IPS DF 4.7 (cell line): ENCODE results near the gene FTO.
A peak's percentile ranks its signal among the peaks of the same experiment; 100 is the strongest.

Experiments used
- DNase-seq: peaks from one replicate; pipeline ENCODE4 v3.0.0-alpha.2; 2013; ENCODE audit warnings: low spot score; ENCODE audit errors: extremely low read depth

Gene FTO

DNA sequence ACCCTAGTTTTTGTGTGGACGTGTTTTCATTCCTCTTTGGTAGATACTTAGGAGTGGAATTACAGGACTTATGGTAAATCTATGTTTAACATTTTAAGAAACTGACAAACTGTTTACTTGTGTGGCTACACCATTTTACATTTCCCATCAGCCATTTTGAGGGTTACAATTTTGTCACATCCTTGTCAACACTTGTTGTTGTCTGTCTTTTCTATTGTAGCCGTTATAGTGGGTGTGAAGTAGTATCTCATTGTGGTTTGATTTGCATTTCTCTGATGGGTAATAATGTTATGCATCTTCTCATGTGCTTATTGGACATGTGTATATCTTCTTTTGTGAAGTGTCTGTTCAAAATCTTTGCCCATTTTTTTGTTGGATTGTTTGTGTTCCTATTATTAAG is 4.5 kb downstream of the FTO start:
- DNase-seq, result no peak

DNA sequence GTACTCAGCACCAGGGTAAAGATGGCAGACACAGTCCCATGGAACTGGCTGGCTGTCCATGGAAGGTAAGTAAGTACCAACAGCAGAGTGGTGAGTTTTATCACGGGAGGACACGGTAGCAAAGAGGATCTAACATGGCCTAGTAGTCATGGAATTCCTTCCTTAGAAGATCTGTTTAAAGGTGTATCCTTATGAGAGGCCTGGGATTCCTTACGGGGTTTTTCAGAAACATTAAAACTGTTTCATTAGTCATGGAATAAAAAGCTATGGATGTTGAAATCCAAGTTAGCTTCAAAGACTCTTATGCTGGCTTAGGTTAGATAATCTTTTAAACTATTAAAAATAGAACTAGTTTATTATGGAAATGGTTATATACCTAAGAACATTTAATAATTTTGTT is 7.4 kb downstream of the FTO start:
- no peak for DNase-seq

DNA sequence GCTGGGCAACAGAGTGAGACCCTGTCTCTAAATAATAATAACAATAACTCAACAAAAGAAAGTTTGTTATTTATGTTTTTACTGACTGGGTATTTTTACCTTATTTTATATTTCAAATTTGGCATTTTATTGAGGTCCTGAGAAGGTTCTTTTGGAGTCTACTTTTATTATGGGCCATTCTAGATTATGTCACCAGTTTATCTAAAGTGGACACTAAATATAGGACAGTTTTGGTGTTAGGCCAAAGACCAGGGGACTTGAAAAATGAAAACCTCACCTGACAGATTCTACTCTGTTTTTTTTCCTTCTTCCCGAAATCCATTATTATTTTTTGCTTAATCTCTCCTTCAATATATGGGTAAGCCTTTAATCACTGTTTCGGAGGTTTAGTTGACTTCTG is 8.1 kb downstream of the FTO start:
- DNase-seq, result no peak

DNA sequence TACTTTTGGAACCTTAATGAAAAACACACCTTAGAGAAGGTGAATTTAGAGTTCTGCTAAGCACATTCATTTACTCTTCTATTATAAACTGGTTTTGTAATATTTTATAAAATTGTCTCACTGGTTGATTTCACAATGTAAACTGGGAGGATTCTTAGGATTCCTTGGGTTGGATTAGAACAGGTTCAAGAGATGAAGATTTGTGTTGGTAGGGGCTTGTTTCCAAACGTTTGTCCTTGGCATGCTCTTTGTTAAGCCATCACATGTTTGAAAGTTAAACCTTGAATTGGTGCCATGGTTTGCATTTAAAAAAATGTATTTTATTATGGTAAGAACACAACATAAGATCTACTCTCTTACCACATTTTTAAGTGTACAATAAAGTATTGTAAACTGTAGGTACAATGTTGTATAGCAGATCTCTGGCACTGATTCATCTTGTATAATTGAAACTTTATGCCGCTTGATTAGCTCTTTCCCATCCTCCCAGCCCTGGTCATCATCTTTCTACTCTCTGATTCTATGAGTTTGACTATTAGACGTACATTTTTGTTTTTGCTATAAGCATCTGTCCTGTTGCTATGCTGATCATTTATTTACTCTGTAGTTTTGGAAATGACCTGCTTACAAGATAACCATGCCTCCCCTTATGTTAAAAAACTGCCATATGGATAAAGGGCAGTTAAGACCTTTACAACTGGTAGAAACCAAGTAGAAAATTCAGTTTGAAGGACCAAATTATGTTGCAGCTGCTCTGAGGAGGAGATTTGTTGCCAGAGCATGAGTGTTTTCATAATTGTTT is 9.6 kb downstream of the FTO start:
- DNase-seq, result no peak

DNA sequence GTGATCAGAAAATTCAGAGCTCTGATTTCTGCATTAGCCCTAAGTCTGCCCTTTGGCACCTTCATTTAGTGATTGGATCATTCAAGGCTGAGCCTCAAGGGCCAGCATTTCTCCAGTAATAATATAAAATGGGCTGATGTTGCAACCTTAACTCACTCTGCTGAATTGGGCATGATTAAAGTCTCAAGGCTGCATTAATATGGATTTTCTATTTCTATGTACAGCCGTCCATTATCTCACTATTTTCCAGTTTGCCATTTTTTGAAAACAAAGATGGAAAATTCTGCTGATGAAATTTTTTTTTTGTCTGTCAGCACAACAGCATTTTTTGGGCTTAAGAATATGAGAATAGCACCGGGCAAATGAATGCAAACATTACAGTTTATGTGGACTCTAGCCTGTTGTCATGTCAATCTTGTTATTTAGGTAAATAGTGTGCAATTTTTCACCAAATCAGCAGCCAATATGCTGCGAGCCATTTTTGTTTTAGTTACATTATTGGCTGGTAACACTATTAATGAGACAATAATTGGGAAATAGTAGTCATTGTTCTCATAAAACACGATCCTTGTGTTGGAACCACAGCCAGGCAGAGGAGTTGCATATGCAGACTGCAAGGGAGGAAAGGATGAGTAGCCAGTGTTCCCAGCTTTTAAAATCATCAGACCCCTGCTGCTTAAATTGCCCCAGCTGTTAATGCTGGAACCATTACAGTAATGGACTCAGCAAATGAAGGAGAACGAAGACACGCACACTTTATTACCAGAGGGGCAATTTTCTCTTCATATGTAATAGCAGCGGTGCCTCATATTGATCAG is 10.5 kb downstream of the FTO start:
- DNase-seq, result no peak

DNA sequence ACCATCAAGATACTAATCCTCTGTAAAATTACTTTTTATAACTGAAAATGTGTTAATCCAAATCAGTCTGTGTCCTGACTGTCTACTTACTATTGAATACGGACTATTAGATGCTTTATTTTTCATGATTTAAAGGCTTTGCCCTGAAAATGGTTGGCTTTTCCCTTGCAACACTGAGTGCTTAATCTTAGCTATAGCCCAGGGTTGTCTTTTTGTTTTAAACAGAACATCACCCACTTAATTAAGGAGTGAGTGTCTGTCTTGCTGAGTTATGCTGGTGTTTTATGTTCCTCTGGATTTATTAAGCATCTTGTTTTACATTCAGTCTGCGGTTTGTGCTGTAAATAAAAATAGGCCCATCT is 11.0 kb downstream of the FTO start:
- no peak for DNase-seq

DNA sequence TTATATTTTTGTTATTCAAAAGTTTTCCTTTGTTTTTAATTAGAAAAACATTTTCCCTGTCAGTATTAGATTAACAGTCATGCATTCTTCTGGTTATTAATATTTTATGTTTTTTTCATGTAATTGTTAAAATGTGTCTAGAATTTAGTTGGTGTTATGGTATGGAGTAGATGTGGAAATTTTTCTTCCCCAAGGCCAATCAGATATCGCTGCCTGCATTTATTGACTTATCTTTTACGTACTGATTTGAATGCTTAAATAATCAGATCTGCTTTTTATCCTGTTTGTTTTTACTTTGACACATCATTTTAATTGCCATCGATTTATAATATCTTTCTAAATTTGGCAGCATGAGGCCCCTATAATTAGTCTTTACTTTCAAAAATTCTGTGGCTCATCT is 13.6 kb downstream of the FTO start:
- no peak for DNase-seq

DNA sequence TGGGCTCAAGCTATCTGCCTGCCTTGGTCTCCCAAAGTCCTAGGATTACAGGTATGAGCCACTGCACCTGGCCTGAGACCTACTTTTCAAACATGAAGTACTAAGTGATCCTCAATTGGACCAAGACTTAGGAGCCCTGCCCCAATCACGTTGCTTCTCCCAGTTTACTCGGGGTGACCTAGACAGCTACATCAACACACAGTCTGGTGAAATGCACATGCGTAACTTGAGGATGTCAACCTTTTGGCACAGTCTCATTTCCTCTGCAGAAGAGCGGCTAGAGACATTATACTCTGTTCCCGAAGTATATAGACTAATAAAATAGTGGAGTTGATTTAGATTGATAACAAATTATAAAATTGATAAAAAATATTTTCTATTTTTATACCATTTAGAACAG is 17.1 kb downstream of the FTO start:
- no peak for DNase-seq

DNA sequence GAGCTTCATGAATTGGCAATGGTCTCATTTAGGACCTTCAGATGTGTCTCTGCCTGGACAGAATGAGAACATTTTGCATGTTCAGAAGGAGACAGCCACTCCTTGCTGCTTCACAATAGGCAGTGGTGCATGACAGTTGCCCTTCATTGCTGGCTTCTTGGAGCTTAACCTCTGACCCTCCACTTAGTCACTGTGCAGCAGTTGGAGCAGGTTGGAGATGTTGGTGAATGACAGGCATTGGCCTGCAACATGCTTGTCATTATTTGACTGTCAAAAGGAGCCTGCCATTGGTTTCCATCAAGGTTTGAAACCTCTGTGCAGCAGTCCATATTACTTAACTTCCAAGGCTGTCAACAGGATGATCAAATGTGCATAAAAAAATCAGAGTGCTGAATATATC is 22.7 kb downstream of the FTO start:
- no peak for DNase-seq

DNA sequence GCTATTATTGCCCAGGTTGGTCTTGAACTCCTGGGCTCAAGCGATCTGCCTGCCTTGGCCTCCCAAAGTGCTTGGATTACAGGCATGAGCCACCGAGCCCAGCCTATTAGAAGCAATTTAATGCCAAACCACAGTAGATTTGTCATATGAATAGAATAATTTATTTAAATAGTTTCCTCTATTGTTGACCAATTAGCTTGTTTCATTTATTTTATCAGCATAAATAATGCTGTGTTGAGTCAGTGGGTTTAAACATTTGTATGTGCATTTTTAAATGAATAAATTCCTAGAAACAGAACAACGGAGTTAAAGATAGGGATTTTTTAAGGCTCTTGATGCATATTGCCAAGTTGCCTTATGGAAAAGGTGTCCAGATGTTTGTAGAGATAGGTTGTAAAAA is 26.7 kb downstream of the FTO start:
- DNase-seq, result no peak

DNA sequence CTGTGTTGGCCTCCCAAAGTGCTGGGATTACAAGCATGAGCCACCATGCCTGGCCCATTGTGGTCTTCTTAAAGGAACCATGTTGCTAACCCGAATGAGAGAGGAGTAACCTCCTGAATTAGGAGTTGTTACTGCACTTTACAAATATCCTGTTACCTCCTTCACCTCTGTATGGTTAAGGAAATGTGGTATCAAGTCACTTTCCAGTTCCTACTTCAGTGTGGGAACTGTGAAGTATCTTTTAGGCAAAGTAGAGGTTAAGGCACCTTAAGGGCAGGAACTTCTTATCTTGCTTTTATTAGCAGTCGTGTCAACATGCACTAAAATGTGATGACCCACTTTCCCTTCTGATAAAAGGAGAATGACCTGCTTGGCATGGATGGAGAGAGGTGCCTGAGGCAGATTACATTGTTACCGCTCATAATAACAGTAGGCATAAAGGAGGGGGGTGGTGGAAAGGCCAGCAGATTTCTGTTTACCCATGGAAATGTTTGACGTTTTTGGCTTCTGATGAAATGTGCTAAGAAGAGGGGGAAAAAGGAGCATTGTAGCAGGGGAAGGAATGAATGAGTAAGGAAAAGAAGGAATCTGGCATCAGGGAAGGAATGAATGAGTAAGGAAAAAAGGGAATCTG is 28.5 kb downstream of the FTO start:
- no peak for DNase-seq

DNA sequence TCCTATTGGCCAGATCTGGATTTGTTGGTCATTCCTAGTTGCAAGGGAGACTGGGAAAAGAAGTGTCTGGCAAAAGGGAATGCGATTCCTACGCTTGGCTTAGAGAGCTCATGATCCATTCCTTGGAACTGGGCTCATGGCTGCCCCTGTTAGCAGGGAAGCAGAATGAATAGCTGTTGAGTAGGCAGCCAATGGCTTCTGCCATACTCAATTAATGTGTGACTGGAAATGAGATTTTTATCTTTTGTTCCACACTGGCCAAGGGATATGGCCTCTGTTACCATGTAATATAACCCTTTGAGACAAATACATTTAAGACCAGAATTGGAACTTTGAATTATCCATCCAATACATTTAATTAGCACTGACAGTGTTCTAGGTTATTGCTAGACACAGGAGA is 31.0 kb downstream of the FTO start:
- DNase-seq, result no peak

DNA sequence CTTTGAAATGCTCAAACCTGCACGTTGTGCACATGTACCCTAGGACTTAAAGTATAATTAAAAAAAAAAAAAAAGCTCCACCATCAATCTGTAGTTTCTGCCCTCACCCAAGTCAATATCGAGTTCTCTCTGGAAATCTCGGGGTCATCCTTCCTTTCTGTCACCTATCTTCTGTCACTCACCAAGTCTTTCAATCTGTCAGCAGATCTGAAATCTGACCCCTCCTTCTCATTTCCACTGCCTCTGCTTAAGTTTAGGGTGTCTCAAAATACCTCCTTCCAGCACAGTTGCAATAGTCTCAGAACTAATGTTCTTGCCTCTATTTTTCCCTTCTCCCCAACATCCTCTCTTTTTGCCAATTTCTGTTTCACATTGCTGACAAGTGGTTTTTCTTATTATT is 32.3 kb downstream of the FTO start:
- no peak for DNase-seq

DNA sequence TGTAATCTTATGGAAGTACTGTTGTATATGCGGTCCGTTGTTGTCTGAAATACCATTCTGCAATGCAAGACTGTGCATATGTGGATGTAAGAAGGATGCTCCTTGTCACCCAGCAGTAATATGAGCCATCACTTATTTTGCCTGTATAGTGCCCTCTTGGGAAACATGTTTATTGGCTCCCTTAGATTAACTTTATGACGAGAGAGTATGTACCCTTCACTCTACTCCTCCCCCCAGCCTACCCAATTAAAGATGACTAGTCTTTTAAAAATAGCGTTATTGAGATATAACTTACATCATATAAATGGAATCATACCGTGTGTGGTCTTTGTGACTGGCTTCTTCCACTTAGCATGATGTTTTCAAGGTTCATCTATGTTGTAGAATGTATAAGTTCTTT is 33.6 kb downstream of the FTO start:
- no peak for DNase-seq

DNA sequence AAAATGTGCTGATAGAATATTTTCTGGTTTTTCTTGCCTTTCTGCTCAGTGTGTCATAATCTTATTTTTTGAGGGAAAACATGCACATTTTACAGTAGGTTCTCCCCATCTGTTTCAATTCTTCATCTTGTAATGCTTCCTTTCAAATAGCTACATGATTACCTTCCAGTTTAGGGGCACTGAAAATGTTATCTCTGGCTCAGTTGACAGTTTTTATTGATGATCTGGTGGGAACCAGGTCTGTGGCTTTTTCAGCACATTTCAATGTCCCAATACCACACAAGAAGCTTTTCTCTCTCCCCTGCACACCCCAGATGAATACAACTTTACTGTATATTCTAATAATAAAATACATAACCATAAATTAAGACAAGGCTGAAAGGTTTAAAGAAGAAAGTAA is 36.5 kb downstream of the FTO start:
- DNase-seq, result no peak

DNA sequence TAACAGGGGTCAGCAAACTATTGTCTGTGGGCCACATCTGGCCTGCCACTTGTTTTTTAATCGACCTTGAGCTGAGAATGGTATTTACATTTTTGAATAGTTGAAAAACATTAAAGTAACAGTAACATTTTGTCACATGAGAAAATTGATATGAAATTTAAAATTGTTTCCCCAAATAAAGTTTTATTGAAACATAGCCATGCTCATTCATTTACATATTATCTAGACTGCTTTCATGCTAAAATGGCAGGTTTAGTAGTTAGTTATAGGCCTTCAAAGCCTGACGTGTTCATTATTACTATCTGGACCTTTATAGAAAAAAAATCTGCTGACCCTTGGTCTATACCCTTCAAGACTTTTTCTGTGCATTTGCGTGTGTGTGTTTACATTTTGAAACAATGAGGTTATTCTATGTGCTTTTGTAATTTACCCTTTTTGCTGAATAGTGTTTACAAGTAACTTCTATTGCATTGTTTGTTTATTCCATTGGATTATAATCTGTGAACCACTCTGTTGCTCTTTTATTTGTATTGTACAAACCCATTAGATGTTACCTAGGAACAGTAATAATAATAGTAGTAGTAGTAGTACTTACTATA is 37.1 kb downstream of the FTO start:
- DNase-seq, result no peak

DNA sequence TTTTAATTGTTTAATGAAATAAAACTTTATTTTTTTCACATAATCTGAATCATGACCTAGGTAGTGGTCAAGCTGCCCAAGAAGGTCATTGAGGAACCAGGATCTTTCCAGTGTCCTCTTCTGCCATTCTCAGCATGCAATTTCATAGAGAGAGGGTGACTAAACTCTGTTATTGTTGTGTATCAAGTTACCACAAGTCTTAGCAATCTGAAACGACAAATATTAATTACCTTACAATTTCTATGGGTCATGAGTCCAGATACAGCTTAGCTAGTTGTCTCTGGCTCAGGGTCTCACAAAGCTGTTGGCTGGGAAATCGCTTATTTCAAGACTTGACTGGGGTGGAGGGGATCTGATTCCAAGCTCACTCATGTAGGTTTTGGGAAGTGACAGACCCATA is 37.6 kb downstream of the FTO start:
- no peak for DNase-seq

DNA sequence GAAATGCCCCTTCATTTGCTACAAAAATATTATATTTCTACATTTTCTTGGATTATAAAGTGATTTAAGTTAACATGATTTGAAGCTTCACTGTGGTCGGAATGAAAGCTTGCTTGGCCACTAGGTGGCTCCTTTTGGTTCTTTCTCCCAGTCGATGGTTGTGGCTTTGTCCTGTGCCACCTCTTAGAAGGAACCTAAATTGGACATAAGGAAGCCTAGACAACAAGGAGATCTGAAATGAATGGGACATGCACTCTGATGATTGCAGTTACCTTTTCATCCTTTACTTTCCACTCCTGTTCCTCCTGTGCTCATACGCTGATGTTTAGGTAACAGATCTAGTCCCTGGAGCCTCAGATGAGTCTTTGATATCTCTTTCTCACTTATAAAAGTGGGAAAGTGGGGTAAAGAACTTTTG is 39.2 kb downstream of the FTO start:
- peak; percentile 36 for DNase-seq

DNA sequence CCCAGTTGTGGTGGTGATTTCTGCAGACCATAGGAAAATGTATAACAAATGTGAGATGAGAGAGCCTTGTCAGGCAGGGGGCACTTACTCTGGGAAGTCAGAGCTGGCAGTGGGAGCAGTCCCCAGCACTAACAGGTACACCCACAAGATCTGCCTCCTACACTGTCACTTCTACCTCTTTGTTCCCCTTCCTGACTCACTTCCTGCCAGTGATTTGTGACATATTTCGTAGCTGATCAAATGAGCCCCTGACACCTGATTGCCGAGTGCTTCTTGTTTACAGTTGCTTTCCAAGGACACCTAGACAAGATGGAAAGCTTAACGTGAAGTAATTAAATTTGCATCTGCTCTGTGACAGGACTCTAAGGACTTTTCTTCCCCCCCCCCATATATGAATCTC is 40.5 kb downstream of the FTO start:
- DNase-seq, result peak; percentile 3

DNA sequence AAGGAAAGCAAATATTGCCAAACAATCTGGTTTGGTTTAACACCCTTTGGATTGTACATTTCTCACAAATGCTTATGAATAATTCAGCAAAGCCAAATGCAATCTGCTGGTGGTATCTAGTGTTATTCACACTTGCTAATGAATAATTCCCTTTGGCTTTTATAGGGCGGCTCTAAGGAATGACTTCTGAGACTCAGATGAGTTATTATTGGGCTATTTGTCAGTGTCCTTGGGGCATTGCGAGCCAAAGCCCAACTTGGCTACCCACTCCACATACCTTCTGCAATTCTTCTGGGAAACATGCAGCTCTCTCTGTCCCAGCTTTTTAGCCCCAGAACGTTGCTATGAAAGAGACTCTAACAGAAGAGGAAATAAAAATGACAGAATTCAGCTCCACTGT is 41.1 kb downstream of the FTO start:
- DNase-seq, result no peak

DNA sequence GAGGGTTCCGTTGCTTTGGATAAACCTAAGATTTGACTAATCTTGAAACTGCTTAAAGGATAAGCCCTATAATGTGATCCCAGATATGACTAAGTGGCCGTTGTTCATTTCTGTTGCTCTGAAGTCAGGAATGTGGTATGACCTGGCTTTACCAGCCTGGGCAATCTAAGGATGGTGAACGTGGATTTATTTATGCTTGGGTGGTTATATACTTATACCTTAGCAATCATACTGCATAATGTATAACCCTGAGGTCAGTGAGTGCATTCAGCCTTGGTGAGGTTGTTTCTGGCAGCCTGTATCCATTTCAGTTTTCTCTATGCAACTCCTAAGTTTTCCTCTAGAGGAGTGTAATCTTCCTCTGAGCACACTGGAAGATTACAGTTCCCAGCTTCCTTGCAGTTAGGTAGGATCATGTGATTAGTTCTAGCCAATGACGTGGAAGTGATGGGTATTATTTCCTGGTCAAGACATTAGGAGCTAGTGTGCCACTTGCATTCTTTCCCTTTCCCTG is 41.9 kb downstream of the FTO start:
- DNase-seq, result peak; percentile 5

DNA sequence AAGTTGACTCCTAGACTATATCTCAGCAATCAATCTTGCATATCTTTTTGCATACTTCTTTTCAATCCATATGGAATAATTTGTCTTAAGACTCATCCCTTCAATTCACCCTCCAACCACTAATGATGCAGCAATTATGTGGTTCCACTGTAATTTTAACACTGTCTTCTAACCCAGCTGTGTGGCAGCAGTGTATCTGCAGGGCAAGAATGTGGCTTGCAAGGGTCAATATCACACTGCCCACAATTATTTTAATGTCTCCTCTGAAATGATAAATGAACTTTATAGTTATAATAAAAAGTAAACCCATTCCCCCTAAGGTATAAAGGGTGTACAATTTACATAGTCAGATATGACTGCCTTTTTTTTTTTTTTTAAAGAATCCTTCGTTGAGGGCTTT is 48.6 kb downstream of the FTO start:
- no peak for DNase-seq
